ENCODE measurements around the gene PLET1. TPM values are rescaled to one million over a fixed set of nuclear protein-coding genes. Genes with fewer than 3 reads are reported as not detected.

PLET1 gene
- total RNA-seq, 2 donors from 2014 or later: not detected

- Histone ChIP-seq H3K4me1 (replicated peaks) (no peaks in the 10 kb centered on the region), H3K4me3 (no peak overlapping the region), H3K36me3 (no peaks in the 10 kb centered on the region), H3K27me3 (replicated peaks; ENCODE audit: insufficient read depth) (no peaks in the 10 kb centered on the region), H3K27ac (no peak overlapping the region), H3K9me3 (no peaks in the 10 kb centered on the region)
- WGBS: 91% methylated on average over 6 of the region's 6 CpGs
- DNase-seq (ENCODE audit: low spot score): no peak
- intact Hi-C loops (cut with DNase I): no loop called here
- TF ChIP-seq CTCF (IDR thresholded peaks at IDR 0.05): no peak
- no peak for TF ChIP-seq POLR2A (IDR thresholded peaks at IDR 0.05)
- no peak for TF ChIP-seq POLR2AphosphoS5 (IDR thresholded peaks at IDR 0.05)
Measured at GRCh38 chr11:112215621-112216020, 45.0 kb downstream of the PLET1 start.

DNA sequence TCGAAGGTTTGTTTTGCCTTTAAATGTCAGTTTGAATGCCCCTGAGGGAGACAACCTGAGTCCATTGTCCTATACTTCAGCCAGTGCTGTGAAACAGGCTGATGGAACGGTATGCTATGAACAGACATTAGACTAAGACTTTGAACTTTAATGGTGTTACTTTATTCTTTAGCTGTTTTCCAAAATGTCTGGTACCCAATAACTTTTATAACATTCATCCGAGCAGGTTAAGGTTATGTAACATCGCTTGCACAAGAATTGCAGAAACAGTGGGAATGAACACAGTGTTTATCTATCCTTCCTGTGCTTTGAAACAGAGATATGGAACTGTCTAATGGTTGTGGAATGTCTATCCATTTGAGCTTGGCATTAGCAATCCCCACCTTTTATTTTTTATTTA, 46.9 kb downstream of the PLET1 start:
- no peaks in the 10 kb centered on the region for H3K4me1 ChIP-seq (replicated peaks)
- H3K27me3 ChIP-seq (replicated peaks; ENCODE audit: insufficient read depth): no peaks in the 10 kb centered on the region
- no peak overlapping the region for H3K4me3 ChIP-seq
- DNase-seq (ENCODE audit: low spot score): no peak
- 71% methylated on average over 4 of the region's 4 CpGs for WGBS
- H3K9me3 ChIP-seq: no peaks in the 10 kb centered on the region
- no peak overlapping the region for H3K27ac ChIP-seq
- intact Hi-C loops (cut with DNase I): no loop called here
- TF ChIP-seq POLR2AphosphoS5 (IDR thresholded peaks at IDR 0.05) (no peak), CTCF (IDR thresholded peaks at IDR 0.05) (no peak), POLR2A (IDR thresholded peaks at IDR 0.05) (no peak)
- H3K36me3 ChIP-seq: no peaks in the 10 kb centered on the region

- no peaks in the 10 kb centered on the region for H3K27me3 ChIP-seq (replicated peaks; ENCODE audit: insufficient read depth)
- H3K36me3 ChIP-seq: no peaks in the 10 kb centered on the region
- H3K27ac ChIP-seq: no peak overlapping the region
- no peaks in the 10 kb centered on the region for H3K9me3 ChIP-seq
- no peak for DNase-seq (ENCODE audit: low spot score)
- H3K4me3 ChIP-seq: no peak overlapping the region
- intact Hi-C loops (cut with DNase I): no loop called here
- no peak for TF ChIP-seq CTCF (IDR thresholded peaks at IDR 0.05)
- TF ChIP-seq POLR2A (IDR thresholded peaks at IDR 0.05): no peak
- no peak for TF ChIP-seq POLR2AphosphoS5 (IDR thresholded peaks at IDR 0.05)
- H3K4me1 ChIP-seq (replicated peaks): no peaks in the 10 kb centered on the region
Measured at GRCh38 chr11:112212710-112213109, 48.0 kb downstream of the PLET1 start.

DNA sequence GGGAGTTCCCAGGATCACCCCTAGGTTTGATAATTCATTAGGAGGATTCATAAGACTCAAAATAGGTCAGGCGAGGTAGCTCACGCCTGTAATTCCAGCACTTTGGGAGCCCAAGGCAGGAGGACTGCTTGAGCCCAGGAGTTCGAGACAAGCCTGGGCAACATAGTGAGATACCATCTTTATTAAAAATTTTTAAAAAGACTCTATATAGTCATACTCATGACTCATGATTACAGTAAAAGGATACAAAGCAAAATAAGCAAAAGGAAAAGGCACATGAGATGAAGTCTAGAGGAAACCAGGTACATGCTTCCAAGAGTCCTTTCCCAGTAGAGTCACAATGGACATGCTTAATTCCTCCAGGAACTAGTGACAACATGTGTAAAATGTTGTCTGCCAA, 48.4 kb downstream of the PLET1 start:
- intact Hi-C loops (cut with DNase I): no loop called here

More for the DNA sequence above, 48.4 kb downstream of the PLET1 start:
- Histone ChIP-seq H3K27me3 (replicated peaks; ENCODE audit: insufficient read depth) (no peaks in the 10 kb centered on the region), H3K9me3 (no peaks in the 10 kb centered on the region), H3K4me3 (no peak overlapping the region), H3K4me1 (replicated peaks) (no peaks in the 10 kb centered on the region), H3K36me3 (no peaks in the 10 kb centered on the region), H3K27ac (no peak overlapping the region)
- DNase-seq (ENCODE audit: low spot score): no peak
- WGBS: 74% methylated on average over 3 of the region's 3 CpGs
- TF ChIP-seq POLR2AphosphoS5 (IDR thresholded peaks at IDR 0.05) (no peak), CTCF (IDR thresholded peaks at IDR 0.05) (no peak), POLR2A (IDR thresholded peaks at IDR 0.05) (no peak)

Data from prostate gland (tissue), 2 donors.